ENCODE results near the gene MEGF6. TPM values are rescaled to one million over a fixed set of nuclear protein-coding genes. Genes with fewer than 3 reads are reported as not detected.

MEGF6 gene
- total RNA-seq, 5 donors from 2014 or later (not counting 1 experiment from before 2014, with no cell fraction given), result 63.3 to 213 (median 193) TPM

DNA sequence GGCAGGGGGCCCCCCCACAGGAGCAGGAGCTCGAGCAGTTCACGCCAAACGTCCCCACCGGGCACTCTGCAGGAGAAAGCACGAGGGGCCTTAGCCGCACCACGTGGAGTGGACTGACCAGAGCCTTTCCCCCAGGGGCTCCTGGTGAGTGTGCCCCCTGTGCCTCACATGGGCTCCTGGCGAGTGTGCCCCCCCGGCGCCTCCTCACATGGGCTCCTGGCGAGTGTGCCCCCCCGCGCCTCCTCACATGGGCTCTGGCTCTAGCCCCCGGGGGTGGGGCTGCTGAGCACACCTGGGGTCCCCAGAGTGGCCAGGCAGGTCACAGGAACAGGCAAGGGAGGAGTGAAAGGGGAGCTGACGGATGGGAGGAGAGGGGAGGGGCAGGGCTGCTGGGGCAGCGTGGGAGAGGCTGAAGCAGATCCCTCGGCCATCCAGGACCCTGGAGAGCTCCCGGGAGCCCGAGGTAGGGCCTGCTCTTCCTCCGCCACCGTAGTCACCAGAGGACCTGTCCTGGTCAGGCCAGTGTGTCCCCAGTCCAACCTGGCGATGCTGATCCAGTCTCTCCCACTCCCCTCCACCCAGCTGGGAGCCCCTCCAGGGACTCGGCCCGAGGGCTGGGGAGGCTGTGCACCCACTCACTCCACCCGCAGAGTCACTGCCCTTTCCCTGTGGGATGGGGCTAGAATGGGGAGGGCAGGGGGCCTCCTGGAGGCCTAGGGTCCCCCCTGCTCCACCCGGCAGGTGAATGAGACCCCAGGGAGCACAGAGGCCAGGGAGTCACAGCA is 109.3 kb downstream of the MEGF6 start:
- Mint-ChIP-seq H3K27ac (no peak overlapping the region), H3K9me3 (no peaks in the 10 kb centered on the region), H3K36me3 (no peaks in the 10 kb centered on the region), H3K4me3 (no peak overlapping the region), H3K4me1 (no peaks in the 10 kb centered on the region), H3K27me3 (no peaks in the 10 kb centered on the region)
- ChIA-PET POLR2A (no interaction called here), CTCF (no interaction called here)
- WGBS (ENCODE audit: insufficient coverage), result 89% methylated on average over 18 of the region's 26 CpGs
- Histone ChIP-seq H3K4me3 (ENCODE audit: control insufficient read depth in 1 of 2, extremely low read depth in 1 of 2, low read length in 1 of 2) (no peak overlapping the region), H3K27me3 (replicated peaks in 1 of 2; ENCODE audit: control insufficient read depth in 2 of 2, extremely low read depth in 1 of 2, insufficient read depth in 2 of 2, low read length in 1 of 2) (no peaks in the 10 kb centered on the region), H3K4me1 (ENCODE audit: control insufficient read depth in 1 of 2, extremely low read depth in 1 of 2, insufficient read depth in 2 of 2, low read length in 2 of 2) (no peaks in the 10 kb centered on the region), H3K9me3 (no peaks in the 10 kb centered on the region), H3K27ac (ENCODE audit: low read length) (no peak overlapping the region), H3K36me3 (ENCODE audit: control insufficient read depth in 2 of 2, extremely low read depth in 1 of 2, insufficient read depth in 1 of 2, low read length in 1 of 2) (peaks cover 0 to 5% of the 10 kb centered on the region in 2 donors)
- ATAC-seq (replicated peaks in 1 of 4) (peak in 2 of 4 experiments; percentile 36 to 55), DNase-seq (peak in 14 of 35 experiments; percentile 10 to 42 (median 20))

GRCh38 chr1:3501437-3501836 is 109.9 kb downstream of the MEGF6 start:
- WGBS (ENCODE audit: insufficient coverage), result 89% methylated on average over 15 of the region's 17 CpGs
- H3K9me3 Mint-ChIP-seq, result no peaks in the 10 kb centered on the region

GRCh38 chr1:3500265-3500835 is 111.0 kb downstream of the MEGF6 start:
- no peaks in the 10 kb centered on the region for H3K4me1 Mint-ChIP-seq
- Histone ChIP-seq H3K27ac (ENCODE audit: low read length) (no peak overlapping the region), H3K4me1 (ENCODE audit: control insufficient read depth in 1 of 2, extremely low read depth in 1 of 2, insufficient read depth in 2 of 2, low read length in 2 of 2) (no peaks in the 10 kb centered on the region), H3K36me3 (ENCODE audit: control insufficient read depth in 2 of 2, extremely low read depth in 1 of 2, insufficient read depth in 1 of 2, low read length in 1 of 2) (peaks cover 0 to 6% of the 10 kb centered on the region in 2 donors), H3K27me3 (replicated peaks in 1 of 2; ENCODE audit: control insufficient read depth in 2 of 2, extremely low read depth in 1 of 2, insufficient read depth in 2 of 2, low read length in 1 of 2) (no peaks in the 10 kb centered on the region), H3K9me3 (no peaks in the 10 kb centered on the region), H3K4me3 (ENCODE audit: control insufficient read depth in 1 of 2, extremely low read depth in 1 of 2, low read length in 1 of 2) (no peak overlapping the region)
- ChIA-PET CTCF (no interaction called here), POLR2A (no interaction called here)
- DNase-seq, result no peak
- H3K36me3 Mint-ChIP-seq, result no peaks in the 10 kb centered on the region
- ATAC-seq (replicated peaks in 1 of 4), result no peak
- no peak overlapping the region for H3K27ac Mint-ChIP-seq
- H3K27me3 Mint-ChIP-seq, result no peaks in the 10 kb centered on the region
- WGBS (ENCODE audit: insufficient coverage), result 97% methylated on average over 32 of the region's 32 CpGs
- no peaks in the 10 kb centered on the region for H3K9me3 Mint-ChIP-seq
- no peak overlapping the region for H3K4me3 Mint-ChIP-seq

More at GRCh38 chr1:3501437-3501836, 109.9 kb downstream of the MEGF6 start:
- no peak overlapping the region for H3K4me3 Mint-ChIP-seq
- Histone ChIP-seq H3K9me3 (no peaks in the 10 kb centered on the region), H3K36me3 (ENCODE audit: control insufficient read depth in 2 of 2, extremely low read depth in 1 of 2, insufficient read depth in 1 of 2, low read length in 1 of 2) (peaks cover 0 to 6% of the 10 kb centered on the region in 2 donors), H3K27me3 (replicated peaks in 1 of 2; ENCODE audit: control insufficient read depth in 2 of 2, extremely low read depth in 1 of 2, insufficient read depth in 2 of 2, low read length in 1 of 2) (no peaks in the 10 kb centered on the region), H3K4me3 (ENCODE audit: control insufficient read depth in 1 of 2, extremely low read depth in 1 of 2, low read length in 1 of 2) (no peak overlapping the region), H3K4me1 (ENCODE audit: control insufficient read depth in 1 of 2, extremely low read depth in 1 of 2, insufficient read depth in 2 of 2, low read length in 2 of 2) (no peaks in the 10 kb centered on the region), H3K27ac (ENCODE audit: low read length) (no peak overlapping the region)
- no peaks in the 10 kb centered on the region for H3K4me1 Mint-ChIP-seq
- ChIA-PET POLR2A (no interaction called here), CTCF (no interaction called here)
- no peaks in the 10 kb centered on the region for H3K36me3 Mint-ChIP-seq
- no peak overlapping the region for H3K27ac Mint-ChIP-seq
- H3K27me3 Mint-ChIP-seq, result no peaks in the 10 kb centered on the region
- no peak for ATAC-seq (replicated peaks in 1 of 4)
- no peak for DNase-seq

DNA sequence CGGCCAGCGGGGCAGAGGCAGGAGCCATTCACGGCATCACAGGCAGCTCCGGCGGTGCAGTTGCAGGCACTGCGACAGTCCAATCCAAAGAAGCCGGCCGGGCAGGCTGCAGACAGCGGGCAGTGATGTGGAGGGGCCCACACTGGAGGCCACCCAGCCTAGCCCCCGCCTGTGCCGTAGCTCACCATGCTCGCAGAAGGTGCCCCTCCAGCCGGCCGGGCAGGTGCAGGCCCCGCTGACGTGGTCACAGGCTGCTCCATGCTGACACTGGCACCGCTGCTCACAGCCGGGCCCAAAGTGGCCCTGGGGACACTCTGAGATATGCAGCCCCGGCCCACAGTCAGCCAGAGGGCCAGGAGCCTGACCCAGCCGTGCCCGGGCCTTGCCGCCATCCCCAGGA is 111.7 kb downstream of the MEGF6 start:
- H3K27ac ChIP-seq (ENCODE audit: low read length), result no peak overlapping the region
- ChIA-PET CTCF (no interaction called here), POLR2A (no interaction called here)
- H3K36me3 ChIP-seq (ENCODE audit: control insufficient read depth in 2 of 2, extremely low read depth in 1 of 2, insufficient read depth in 1 of 2, low read length in 1 of 2), result peaks cover 0 to 6% of the 10 kb centered on the region in 2 donors
- H3K4me3 ChIP-seq (ENCODE audit: control insufficient read depth in 1 of 2, extremely low read depth in 1 of 2, low read length in 1 of 2), result no peak overlapping the region
- no peak for ATAC-seq (replicated peaks in 1 of 4)
- no peaks in the 10 kb centered on the region for H3K9me3 ChIP-seq
- H3K4me1 Mint-ChIP-seq, result no peaks in the 10 kb centered on the region
- H3K9me3 Mint-ChIP-seq, result no peaks in the 10 kb centered on the region
- H3K36me3 Mint-ChIP-seq, result no peaks in the 10 kb centered on the region
- H3K27me3 Mint-ChIP-seq, result no peaks in the 10 kb centered on the region
- H3K27me3 ChIP-seq (replicated peaks in 1 of 2; ENCODE audit: control insufficient read depth in 2 of 2, extremely low read depth in 1 of 2, insufficient read depth in 2 of 2, low read length in 1 of 2), result no peaks in the 10 kb centered on the region
- no peaks in the 10 kb centered on the region for H3K4me1 ChIP-seq (ENCODE audit: control insufficient read depth in 1 of 2, extremely low read depth in 1 of 2, insufficient read depth in 2 of 2, low read length in 2 of 2)
- WGBS (ENCODE audit: insufficient coverage), result 87% methylated on average over 17 of the region's 22 CpGs
- H3K4me3 Mint-ChIP-seq, result no peak overlapping the region
- no peak overlapping the region for H3K27ac Mint-ChIP-seq
- no peak for DNase-seq

- ChIA-PET CTCF (no interaction called here), POLR2A (no interaction called here)
- no peaks in the 10 kb centered on the region for H3K9me3 ChIP-seq
- Mint-ChIP-seq H3K9me3 (no peaks in the 10 kb centered on the region), H3K36me3 (no peaks in the 10 kb centered on the region), H3K4me3 (no peak overlapping the region), H3K27me3 (no peaks in the 10 kb centered on the region), H3K4me1 (no peaks in the 10 kb centered on the region), H3K27ac (no peak overlapping the region)
- 78% methylated on average over 8 of the region's 8 CpGs for WGBS (ENCODE audit: insufficient coverage)
- no peaks in the 10 kb centered on the region for H3K27me3 ChIP-seq (replicated peaks in 1 of 2; ENCODE audit: control insufficient read depth in 2 of 2, extremely low read depth in 1 of 2, insufficient read depth in 2 of 2, low read length in 1 of 2)
- DNase-seq (no peak), ATAC-seq (replicated peaks in 1 of 4) (no peak)
- peaks cover 0 to 4% of the 10 kb centered on the region in 2 donors for H3K36me3 ChIP-seq (ENCODE audit: control insufficient read depth in 2 of 2, extremely low read depth in 1 of 2, insufficient read depth in 1 of 2, low read length in 1 of 2)
- H3K27ac ChIP-seq (ENCODE audit: low read length), result no peak overlapping the region
- no peaks in the 10 kb centered on the region for H3K4me1 ChIP-seq (ENCODE audit: control insufficient read depth in 1 of 2, extremely low read depth in 1 of 2, insufficient read depth in 2 of 2, low read length in 2 of 2)
- H3K4me3 ChIP-seq (ENCODE audit: control insufficient read depth in 1 of 2, extremely low read depth in 1 of 2, low read length in 1 of 2), result no peak overlapping the region
These were observed 112.3 kb downstream of the MEGF6 start for GRCh38 chr1:3498986-3499385.

- no peaks in the 10 kb centered on the region for H3K27me3 Mint-ChIP-seq
- WGBS (ENCODE audit: insufficient coverage), result 92% methylated on average over 23 of the region's 26 CpGs
- ChIA-PET POLR2A (no interaction called here), CTCF (no interaction called here)
- no peaks in the 10 kb centered on the region for H3K4me1 Mint-ChIP-seq
- no peaks in the 10 kb centered on the region for H3K9me3 Mint-ChIP-seq
- no peak overlapping the region for H3K4me3 ChIP-seq (ENCODE audit: control insufficient read depth in 1 of 2, extremely low read depth in 1 of 2, low read length in 1 of 2)
- peaks cover 0 to 3% of the 10 kb centered on the region in 2 donors for H3K36me3 ChIP-seq (ENCODE audit: control insufficient read depth in 2 of 2, extremely low read depth in 1 of 2, insufficient read depth in 1 of 2, low read length in 1 of 2)
- no peaks in the 10 kb centered on the region for H3K36me3 Mint-ChIP-seq
- DNase-seq, result no peak
- no peak overlapping the region for H3K27ac Mint-ChIP-seq
- H3K4me3 Mint-ChIP-seq, result no peak overlapping the region
- no peaks in the 10 kb centered on the region for H3K27me3 ChIP-seq (replicated peaks in 1 of 2; ENCODE audit: control insufficient read depth in 2 of 2, extremely low read depth in 1 of 2, insufficient read depth in 2 of 2, low read length in 1 of 2)
- no peak overlapping the region for H3K27ac ChIP-seq (ENCODE audit: low read length)
- ATAC-seq (replicated peaks in 1 of 4), result no peak
- H3K9me3 ChIP-seq, result no peaks in the 10 kb centered on the region
- H3K4me1 ChIP-seq (ENCODE audit: control insufficient read depth in 1 of 2, extremely low read depth in 1 of 2, insufficient read depth in 2 of 2, low read length in 2 of 2), result no peaks in the 10 kb centered on the region
These were observed 112.9 kb downstream of the MEGF6 start for GRCh38 chr1:3498246-3498930.
